Trophoblast cell (in vitro differentiated cells and primary cell): ENCODE measurements around the gene KIAA0513.
"Not testable (repeated sequence)": the region's sequence is repeated elsewhere in the genome, so short reads cannot be mapped to it uniquely, and the experiment has no call there.

Experiments used
- DNase-seq, 2 donors: peaks; one replicate each; pipeline ENCODE4 v3.0.0-alpha.2; 2016
- H2AFZ ChIP-seq: 2 replicates; pipeline ENCODE4 v1.6.1; 2013; ENCODE audit warnings: low read length, moderate library complexity, mild to moderate bottlenecking; ENCODE audit not compliant: insufficient read depth, poor library complexity
- H2AK5ac ChIP-seq: 2 replicates; pipeline ENCODE4 v1.6.1; 2013; ENCODE audit warnings: mild to moderate bottlenecking, low read length
- H2BK120ac ChIP-seq: 2 replicates; pipeline ENCODE4 v1.6.1; 2013; ENCODE audit warnings: low read length, mild to moderate bottlenecking, moderate library complexity; ENCODE audit not compliant: insufficient read depth, poor library complexity
- H2BK12ac ChIP-seq: 2 replicates; pipeline ENCODE4 v1.6.1; 2013; ENCODE audit warnings: mild to moderate bottlenecking, low read length, moderate library complexity
- H2BK5ac ChIP-seq: 2 replicates; pipeline ENCODE4 v1.6.1; 2013; ENCODE audit warnings: low read length, low read depth, moderate library complexity, mild to moderate bottlenecking; ENCODE audit not compliant: poor library complexity
- H3K14ac ChIP-seq: 2 replicates; pipeline ENCODE4 v1.6.1; 2013; ENCODE audit warnings: mild to moderate bottlenecking, low read length
- H3K18ac ChIP-seq: 2 replicates; pipeline ENCODE4 v1.6.1; 2013; ENCODE audit warnings: mild to moderate bottlenecking, low read length
- H3K23ac ChIP-seq: 2 replicates; pipeline ENCODE4 v1.6.1; 2013; ENCODE audit warnings: low read length
- H3K27ac ChIP-seq: 2 replicates; pipeline ENCODE4 v1.5.1; 2013; ENCODE audit warnings: low read depth, mild to moderate bottlenecking, inconsistent platforms, low read length, moderate library complexity
- H3K27me3 ChIP-seq: 2 replicates; pipeline ENCODE4 v1.6.1; 2013; ENCODE audit warnings: inconsistent platforms, mild to moderate bottlenecking, low read length, moderate library complexity; ENCODE audit not compliant: insufficient read depth
- H3K36me3 ChIP-seq, 2 experiments: 1 replicate in 1 of 2; 2 replicates in 1 of 2; pipeline ENCODE4 v1.6.1; 2013; ENCODE audit warnings: low read length in 2 of 2, mild to moderate bottlenecking in 2 of 2, moderate library complexity in 1 of 2; ENCODE audit not compliant: insufficient read depth in 2 of 2, control insufficient read depth in 1 of 2
- H3K4ac ChIP-seq: 2 replicates; pipeline ENCODE4 v1.6.1; 2013; ENCODE audit warnings: low read depth, mild to moderate bottlenecking, low read length, moderate library complexity
- H3K4me1 ChIP-seq, 2 experiments: 1 replicate in 1 of 2; 2 replicates in 1 of 2; pipeline ENCODE4 v1.6.1; 2013; ENCODE audit warnings: low read length in 2 of 2, mild to moderate bottlenecking in 2 of 2, moderate library complexity in 1 of 2; ENCODE audit not compliant: insufficient read depth in 2 of 2, control insufficient read depth in 1 of 2
- H3K4me2 ChIP-seq: 2 replicates; pipeline ENCODE4 v1.6.1; 2013; ENCODE audit warnings: inconsistent platforms, mild to moderate bottlenecking, low read length, moderate library complexity
- H3K4me3 ChIP-seq: 2 replicates; pipeline ENCODE4 v1.5.1; 2013; ENCODE audit warnings: mild to moderate bottlenecking, low read depth, low read length, inconsistent platforms
- H3K79me1 ChIP-seq: one replicate; pipeline ENCODE4 v1.6.1; 2013; ENCODE audit warnings: low read length
- H3K79me2 ChIP-seq: 2 replicates; pipeline ENCODE4 v1.6.1; 2013; ENCODE audit warnings: low read length, mild to moderate bottlenecking; ENCODE audit not compliant: control insufficient read depth, insufficient read depth, poor library complexity
- H3K9ac ChIP-seq: 2 replicates; pipeline ENCODE4 v1.6.1; 2013; ENCODE audit warnings: mild to moderate bottlenecking, low read length
- H3K9me3 ChIP-seq: 2 replicates; pipeline ENCODE4 v1.6.1; 2013; ENCODE audit warnings: low read depth, mild to moderate bottlenecking, control low read depth, inconsistent platforms, low read length; ENCODE audit not compliant: insufficient read depth
- H4K12ac ChIP-seq: 2 replicates; pipeline ENCODE4 v1.6.1; 2013; ENCODE audit warnings: low read depth, mild to moderate bottlenecking, low read length, moderate library complexity
- H4K8ac ChIP-seq: 2 replicates; pipeline ENCODE4 v1.6.1; 2013; ENCODE audit warnings: low read depth, mild to moderate bottlenecking, low read length, moderate library complexity
- H4K91ac ChIP-seq: one replicate; pipeline ENCODE4 v1.6.1; 2013; ENCODE audit warnings: low read depth, mild to moderate bottlenecking, low read length, moderate library complexity
- WGBS: extraction: QIAGEN DNeasy Blood & Tissue Kit; methylation state at CpG from one replicate; pipeline ENCODE4 v1.1.7; 2013; ENCODE audit warnings: missing lambda C conversion rate; ENCODE audit not compliant: insufficient read length, insufficient coverage; ENCODE audit errors: extremely low coverage; 5-methylcytosine and 5-hydroxymethylcytosine counted together

The KIAA0513 gene

DNA sequence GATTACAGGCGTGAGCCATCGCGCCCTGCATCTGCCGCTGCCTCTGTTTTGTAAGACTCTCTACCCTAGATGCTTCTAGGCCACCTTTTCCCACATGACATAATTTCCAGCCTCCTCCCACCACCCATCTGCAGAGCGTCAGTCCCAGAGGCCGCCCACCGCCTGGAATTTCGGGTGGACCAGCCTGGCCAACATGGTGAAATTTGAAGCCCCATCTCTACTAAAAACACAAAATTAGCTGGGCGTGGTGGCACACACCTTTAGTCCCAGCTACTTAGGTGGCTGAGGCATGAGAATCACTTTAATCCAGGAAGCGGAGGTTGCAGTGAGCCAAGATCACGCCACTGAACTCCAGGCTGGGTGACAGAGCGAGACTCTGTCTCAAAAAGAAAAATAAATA is 89.8 kb downstream of the KIAA0513 start:
- no peak overlapping the region for H2BK5ac ChIP-seq
- no peaks in the 10 kb centered on the region for H3K79me2 ChIP-seq
- no peaks in the 10 kb centered on the region for H3K27me3 ChIP-seq
- no peak overlapping the region for H3K4me3 ChIP-seq
- H3K4me2 ChIP-seq = no peak overlapping the region
- no peak overlapping the region for H2AFZ ChIP-seq
- H3K9ac ChIP-seq = no peak overlapping the region
- H4K91ac ChIP-seq = no peak overlapping the region
- peaks cover 3% of the 10 kb centered on the region for H3K9me3 ChIP-seq
- no peaks in the 10 kb centered on the region for H3K79me1 ChIP-seq
- no peak overlapping the region for H3K27ac ChIP-seq
- WGBS = no CpG with 5 or more reads among the region's 12 CpGs
- H3K4me1 ChIP-seq = peaks cover 0 to 1% of the 10 kb centered on the region in 2 experiments
- H3K36me3 ChIP-seq = no peaks in the 10 kb centered on the region
- no peak overlapping the region for H2AK5ac ChIP-seq
- peak overlapping the region; percentile 19 for H3K14ac ChIP-seq
- H2BK12ac ChIP-seq = peak overlapping the region; percentile 41
- H3K18ac ChIP-seq = no peak overlapping the region
- no peak overlapping the region for H2BK120ac ChIP-seq
- no peak overlapping the region for H3K23ac ChIP-seq
- H4K12ac ChIP-seq = no peak overlapping the region
- H3K4ac ChIP-seq = no peak overlapping the region
- DNase-seq = no peak
- no peak overlapping the region for H4K8ac ChIP-seq

DNA sequence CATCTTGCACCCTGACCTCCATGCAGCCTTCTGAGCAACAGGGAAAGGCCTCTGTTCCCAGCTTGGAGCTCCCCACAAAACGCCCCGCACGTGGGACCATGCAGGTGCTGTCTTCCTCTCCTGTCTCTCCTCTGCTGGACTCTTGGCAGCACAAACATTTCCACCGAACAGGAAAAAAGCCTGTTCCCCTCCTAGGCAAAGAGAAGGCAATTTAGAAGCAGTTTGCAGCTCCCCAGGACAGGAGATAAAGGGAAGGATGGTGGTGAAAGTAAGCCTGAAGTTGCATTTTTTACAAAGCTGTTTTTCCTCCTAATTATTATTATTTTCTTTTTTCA is 92.4 kb downstream of the KIAA0513 start:
- Histone ChIP-seq H2BK5ac (no peak overlapping the region), H3K36me3 (no peaks in the 10 kb centered on the region), H3K14ac (no peak overlapping the region), H4K12ac (no peak overlapping the region), H3K4ac (no peak overlapping the region), H3K4me1 (peaks cover 9% of the 10 kb centered on the region in 2 experiments), H3K4me3 (no peak overlapping the region), H2AK5ac (no peak overlapping the region), H3K4me2 (no peak overlapping the region), H3K79me1 (peaks cover 5% of the 10 kb centered on the region), H4K8ac (no peak overlapping the region), H2BK12ac (no peak overlapping the region), H2BK120ac (no peak overlapping the region), H4K91ac (no peak overlapping the region), H2AFZ (no peak overlapping the region), H3K27me3 (no peaks in the 10 kb centered on the region), H3K9ac (no peak overlapping the region), H3K23ac (no peak overlapping the region), H3K9me3 (peaks cover 3% of the 10 kb centered on the region), H3K27ac (no peak overlapping the region), H3K79me2 (no peaks in the 10 kb centered on the region), H3K18ac (no peak overlapping the region)
- no CpG with 5 or more reads among the region's 4 CpGs for WGBS
- no peak for DNase-seq

DNA sequence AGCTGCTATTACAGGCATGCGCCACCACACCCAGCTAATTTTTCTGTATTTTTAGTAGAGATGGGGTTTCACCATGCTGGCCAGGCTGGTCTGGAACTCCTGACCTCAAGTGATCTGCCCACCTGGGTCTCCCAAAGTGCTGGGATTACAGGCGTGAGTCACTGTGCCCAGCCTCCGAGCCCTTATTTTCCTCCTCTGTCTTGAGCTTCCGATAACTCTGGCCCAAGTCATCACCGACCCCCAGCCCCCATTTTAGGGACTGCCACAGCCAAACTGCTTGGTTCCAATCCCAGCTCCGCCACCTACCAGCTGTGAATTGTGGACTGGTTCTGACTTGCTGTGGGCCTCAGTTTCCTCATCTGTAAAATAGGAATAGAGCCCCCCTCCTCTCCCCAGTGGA is 95.8 kb downstream of the KIAA0513 start:
- no CpG with 5 or more reads among the region's 6 CpGs for WGBS
- H3K79me2 ChIP-seq, H3K9ac ChIP-seq, H3K36me3 ChIP-seq, H3K79me1 ChIP-seq, H3K4me2 ChIP-seq, H4K12ac ChIP-seq, H3K9me3 ChIP-seq, H3K23ac ChIP-seq, H4K8ac ChIP-seq, H3K27me3 ChIP-seq, H2AFZ ChIP-seq: not testable (repeated sequence)
- Histone ChIP-seq H3K18ac (peak overlapping the region; percentile 1), H3K14ac (peak overlapping the region; percentile 13), H2BK120ac (peak overlapping the region; percentile 74), H2AK5ac (peak overlapping the region; percentile 73), H3K27ac (peak overlapping the region; percentile 35), H2BK5ac (peak overlapping the region; percentile 33), H3K4ac (peak overlapping the region; percentile 27), H4K91ac (peak overlapping the region; percentile 68), H3K4me1 (peaks cover 16 to 21% of the 10 kb centered on the region in 2 experiments), H3K4me3 (peak overlapping the region; percentile 15), H2BK12ac (peak overlapping the region; percentile 30)
- peak; percentile 64 to 78 for DNase-seq

DNA sequence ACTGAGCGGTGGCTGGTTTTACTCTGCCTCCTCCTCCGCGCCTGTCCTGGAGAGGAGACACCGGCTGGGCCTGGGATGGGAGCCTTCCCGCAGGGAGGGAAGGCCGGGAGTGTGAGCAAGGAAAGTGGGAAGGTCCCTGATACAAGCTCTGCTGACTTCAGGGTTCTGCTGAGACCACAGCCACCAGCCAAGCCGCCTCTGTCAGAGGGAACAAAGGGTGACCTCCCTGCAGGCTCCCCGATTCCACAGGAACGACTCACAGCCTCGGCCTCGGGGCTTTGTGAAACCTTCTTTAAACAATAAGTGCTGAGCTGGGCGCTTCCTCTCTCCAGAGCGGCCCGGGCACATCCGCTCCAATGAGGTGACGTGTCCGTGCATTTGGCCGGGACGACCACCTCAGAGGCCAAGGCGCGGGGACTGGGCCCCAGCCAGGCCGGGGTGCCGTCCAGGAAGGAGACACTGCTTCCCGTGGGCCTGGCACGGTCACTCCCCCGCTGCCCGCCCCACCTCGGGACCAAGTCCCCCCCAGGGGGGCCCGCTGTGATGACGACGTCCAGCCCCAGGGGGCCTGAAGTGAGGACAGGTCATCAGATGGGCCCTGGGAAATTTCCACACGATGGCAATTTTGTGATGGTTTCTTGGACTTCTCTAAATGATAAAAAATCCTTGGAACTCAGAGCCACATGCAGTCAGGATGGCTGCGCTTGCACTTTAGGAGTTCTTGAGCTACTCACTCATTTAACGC is 96.5 kb downstream of the KIAA0513 start:
- no peak overlapping the region for H3K9ac ChIP-seq
- peak overlapping the region; percentile 42 for H2BK5ac ChIP-seq
- no peak overlapping the region for H4K12ac ChIP-seq
- peak overlapping the region; percentile 26 for H4K8ac ChIP-seq
- no peaks in the 10 kb centered on the region for H3K9me3 ChIP-seq
- no peak overlapping the region for H3K4ac ChIP-seq
- H3K36me3 ChIP-seq = no peaks in the 10 kb centered on the region
- H3K4me2 ChIP-seq = no peak overlapping the region
- H2BK120ac ChIP-seq = peak overlapping the region; percentile 74
- no CpG with 5 or more reads among the region's 34 CpGs for whole genome bisulfite sequencing
- no peak overlapping the region for H3K23ac ChIP-seq
- no peaks in the 10 kb centered on the region for H3K79me2 ChIP-seq
- peak overlapping the region; percentile 35 for H3K27ac ChIP-seq
- peak overlapping the region; percentile 13 for H3K14ac ChIP-seq
- peaks cover 16 to 21% of the 10 kb centered on the region in 2 experiments for H3K4me1 ChIP-seq
- no peaks in the 10 kb centered on the region for H3K27me3 ChIP-seq
- H3K79me1 ChIP-seq = peaks cover 9% of the 10 kb centered on the region
- H2AK5ac ChIP-seq = peak overlapping the region; percentile 73
- peak overlapping the region; percentile 21 for H3K18ac ChIP-seq
- peak overlapping the region; percentile 30 for H2BK12ac ChIP-seq
- peak; percentile 93 for DNase-seq
- no peak overlapping the region for H2AFZ ChIP-seq
- H4K91ac ChIP-seq = peak overlapping the region; percentile 68
- H3K4me3 ChIP-seq = no peak overlapping the region
